ENCODE data around the gene TAF4. TPM values are rescaled to one million over a fixed set of nuclear protein-coding genes. Genes with fewer than 3 reads are reported as not detected.

The TAF4 gene
- total RNA-seq, 4 donors from 2014 or later: 7.7 to 16.0 (median 10.7) TPM

- TF ChIP-seq CTCF (IDR thresholded peaks at IDR 0.05; ENCODE audit: low read depth): no peak
Measured at GRCh38 chr20:61982191-61982950, 83.3 kb downstream of the TAF4 start.

DNA sequence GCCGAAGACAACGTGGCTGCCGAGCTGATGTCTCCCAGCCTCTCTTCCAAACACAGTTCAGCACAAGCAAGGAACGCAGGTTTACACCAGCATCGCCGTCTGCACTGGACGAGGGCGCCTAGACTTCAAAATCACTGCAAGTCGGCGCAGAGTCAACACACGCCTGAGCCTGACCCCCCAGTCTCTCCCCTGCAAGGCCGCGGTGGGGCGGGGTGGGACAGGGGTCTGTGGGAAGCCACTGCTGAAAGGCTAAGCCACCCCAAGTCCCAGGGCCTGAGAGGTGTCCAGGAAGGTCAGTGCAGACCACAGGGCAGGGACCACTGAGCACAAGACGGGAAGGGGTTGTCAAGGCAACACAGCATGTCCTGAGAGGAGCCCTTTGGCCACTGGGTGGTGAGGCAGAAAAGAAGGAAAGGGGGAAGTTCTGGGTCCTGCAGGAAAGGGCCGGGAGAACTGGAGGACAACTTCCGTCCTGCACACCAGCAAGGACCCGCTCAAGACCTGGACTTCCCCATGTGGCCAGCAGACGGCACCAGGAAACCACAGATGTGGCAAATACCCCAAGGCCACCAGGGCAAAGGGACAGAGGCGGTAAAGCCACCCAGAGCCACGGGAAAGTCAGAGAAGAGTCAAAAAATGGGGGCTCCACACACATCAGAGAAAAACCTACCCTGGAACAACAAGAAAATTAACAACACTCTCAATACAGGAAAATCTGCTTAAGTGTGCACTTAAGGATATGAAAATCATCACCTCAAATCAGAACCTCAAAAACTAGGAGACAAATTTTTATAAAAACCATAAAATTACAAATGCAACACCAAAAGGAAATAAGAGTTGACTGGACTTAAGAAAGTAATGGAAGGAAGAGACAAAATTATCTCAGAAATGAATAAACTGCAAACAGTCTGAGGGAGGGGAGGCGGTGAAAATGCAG lies 84.8 kb downstream of the TAF4 start:
- TF ChIP-seq CTCF (IDR thresholded peaks at IDR 0.05; ENCODE audit: low read depth): no peak

GRCh38 chr20:61979701-61980635 lies 85.7 kb downstream of the TAF4 start:
- TF ChIP-seq CTCF (IDR thresholded peaks at IDR 0.05; ENCODE audit: low read depth): no peak

DNA sequence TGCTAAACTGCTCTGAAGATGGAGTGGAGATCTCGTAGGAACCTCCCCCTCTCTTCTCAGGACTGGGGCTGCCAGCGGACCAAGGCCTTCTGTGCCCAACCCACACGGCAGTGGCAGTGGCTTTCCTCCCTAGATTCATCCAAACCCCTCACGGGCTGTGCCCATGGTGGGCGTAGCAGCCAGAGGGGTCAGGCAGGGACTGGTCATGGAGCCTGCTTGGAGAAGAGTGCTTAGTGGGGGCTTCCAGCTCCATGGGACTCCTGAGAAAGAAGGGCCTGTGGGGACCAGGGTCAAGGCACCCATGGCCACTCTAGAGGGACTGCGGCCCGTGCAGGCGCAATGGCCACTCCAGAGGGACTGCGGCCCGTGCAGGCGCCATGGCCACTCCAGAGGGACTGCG lies 86.6 kb downstream of the TAF4 start:
- TF ChIP-seq CTCF (IDR thresholded peaks at IDR 0.05; ENCODE audit: low read depth): no peak

DNA sequence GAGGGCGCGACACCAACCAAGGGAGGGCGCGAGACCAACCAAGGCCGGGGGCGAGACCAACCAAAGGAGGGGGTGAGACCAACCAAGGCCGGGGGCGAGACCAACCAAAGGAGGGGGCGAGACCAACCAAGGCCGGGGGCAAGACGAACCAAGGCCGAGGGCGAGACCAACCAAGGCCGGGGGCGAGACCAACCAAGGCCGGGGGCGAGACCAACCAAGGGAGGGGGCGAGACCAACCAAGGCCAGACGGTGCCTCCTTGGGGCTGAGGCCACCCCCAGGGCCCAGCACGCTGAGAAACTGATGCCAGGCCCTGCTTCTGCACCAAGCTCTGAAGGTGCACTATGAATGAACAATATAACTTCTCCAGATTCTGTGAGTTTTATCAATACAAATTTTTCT lies 87.2 kb downstream of the TAF4 start:
- no peak for TF ChIP-seq CTCF (IDR thresholded peaks at IDR 0.05; ENCODE audit: low read depth)

DNA sequence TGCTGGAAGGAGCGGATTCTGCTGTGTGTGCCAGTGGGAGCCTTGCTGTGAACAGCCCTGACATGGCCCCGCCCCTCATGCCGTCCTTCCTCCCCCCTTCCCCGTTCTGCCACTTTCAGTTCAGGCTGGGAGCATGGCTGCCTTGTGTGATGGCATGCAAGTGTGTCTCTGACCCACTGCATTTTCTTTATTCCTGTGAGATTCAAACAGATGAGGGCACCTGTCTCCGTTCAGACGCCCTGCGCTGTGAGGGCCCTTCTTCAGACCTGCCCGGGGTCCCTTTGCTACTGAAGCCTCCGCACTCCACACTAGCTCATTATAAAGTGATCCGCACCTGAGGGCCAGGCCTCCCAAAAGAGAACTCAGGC lies 88.3 kb downstream of the TAF4 start:
- no peak for TF ChIP-seq CTCF (IDR thresholded peaks at IDR 0.05; ENCODE audit: low read depth)
